Urinary bladder (tissue), 4 donors: ENCODE data around the gene RFX4. TPM values are rescaled to one million over a fixed set of nuclear protein-coding genes. Genes with fewer than 3 reads are reported as not detected.

ENCODE experiments used
- DNase-seq: peaks from one replicate; pipeline ENCODE4 v3.0.0-alpha.2; 2015; ENCODE audit errors: extremely low spot score
- H3K27ac ChIP-seq: one replicate; pipeline ENCODE4 v1.5.1; 2013; ENCODE audit warnings: low read depth, mild to moderate bottlenecking, moderate library complexity
- H3K36me3 ChIP-seq: one replicate; pipeline ENCODE4 v1.6.1; 2013; ENCODE audit warnings: mild to moderate bottlenecking, moderate library complexity; ENCODE audit not compliant: insufficient read depth
- H3K4me1 ChIP-seq: one replicate; pipeline ENCODE4 v1.6.1; 2013; ENCODE audit warnings: mild to moderate bottlenecking, moderate library complexity; ENCODE audit not compliant: insufficient read depth
- H3K4me3 ChIP-seq: one replicate; pipeline ENCODE4 v1.5.1; 2013; ENCODE audit warnings: low read depth, low read length
- WGBS: extraction: QIAGEN DNeasy Blood & Tissue Kit; methylation state at CpG from one replicate; pipeline ENCODE4 v1.1.7; 2013; 5-methylcytosine and 5-hydroxymethylcytosine counted together
- polyA plus RNA-seq: library from polyadenylated mRNA; stranded (reverse); fragments of 200-250 nt; gene quantifications from one replicate; pipeline ENCODE4 v1.2.3, GENCODE V29; 2013
- total RNA-seq: library from RNA; depleted of rRNA; stranded (reverse); fragments of >200 nt; gene quantifications from one replicate; pipeline ENCODE4 v1.2.3, GENCODE V29; 2014
- donor health status: healthy with polysubstance abuse.
- donor health status: healthy.

The RFX4 gene
- total and polyA plus RNA-seq, 2 donors = not detected

GRCh38 chr12:106584104-106585064, 1.6 kb downstream of the RFX4 start:
- no peak for DNase-seq
- no peak overlapping the region for H3K27ac ChIP-seq
- no peaks in the 10 kb centered on the region for H3K4me1 ChIP-seq
- WGBS = 5% methylated on average over 41 of the region's 41 CpGs
- no peak overlapping the region for H3K4me3 ChIP-seq
- H3K36me3 ChIP-seq = no peaks in the 10 kb centered on the region

DNA sequence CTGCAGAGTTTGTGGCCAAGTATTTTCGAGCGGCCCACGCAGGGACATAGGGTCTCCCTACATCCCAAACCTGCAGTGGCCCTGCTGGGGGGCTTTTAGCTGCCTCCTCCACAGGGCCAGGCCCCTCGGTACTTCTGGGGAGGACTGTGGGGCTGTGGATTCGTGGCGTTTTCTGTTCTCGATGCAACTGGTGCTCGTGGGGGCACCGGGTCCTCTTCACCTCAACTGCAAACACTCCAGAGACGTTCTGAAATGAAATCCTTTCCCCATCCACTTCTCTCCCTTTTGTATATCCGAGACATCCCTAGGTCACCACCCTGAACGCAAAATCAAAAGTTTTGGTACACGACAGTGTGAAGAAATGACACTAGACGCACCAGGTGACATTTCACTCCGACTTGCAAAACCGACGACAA, 2.3 kb downstream of the RFX4 start:
- no peak overlapping the region for H3K4me3 ChIP-seq
- H3K27ac ChIP-seq = no peak overlapping the region
- no peaks in the 10 kb centered on the region for H3K36me3 ChIP-seq
- WGBS = 4% methylated on average over 17 of the region's 17 CpGs
- DNase-seq = no peak
- H3K4me1 ChIP-seq = no peaks in the 10 kb centered on the region

- Histone ChIP-seq H3K27ac (no peak overlapping the region), H3K4me1 (no peaks in the 10 kb centered on the region), H3K36me3 (no peaks in the 10 kb centered on the region), H3K4me3 (no peak overlapping the region)
- 2% methylated on average over 63 of the region's 63 CpGs for WGBS
- DNase-seq = no peak
Measured at GRCh38 chr12:106585521-106586277, 2.9 kb downstream of the RFX4 start.

DNA sequence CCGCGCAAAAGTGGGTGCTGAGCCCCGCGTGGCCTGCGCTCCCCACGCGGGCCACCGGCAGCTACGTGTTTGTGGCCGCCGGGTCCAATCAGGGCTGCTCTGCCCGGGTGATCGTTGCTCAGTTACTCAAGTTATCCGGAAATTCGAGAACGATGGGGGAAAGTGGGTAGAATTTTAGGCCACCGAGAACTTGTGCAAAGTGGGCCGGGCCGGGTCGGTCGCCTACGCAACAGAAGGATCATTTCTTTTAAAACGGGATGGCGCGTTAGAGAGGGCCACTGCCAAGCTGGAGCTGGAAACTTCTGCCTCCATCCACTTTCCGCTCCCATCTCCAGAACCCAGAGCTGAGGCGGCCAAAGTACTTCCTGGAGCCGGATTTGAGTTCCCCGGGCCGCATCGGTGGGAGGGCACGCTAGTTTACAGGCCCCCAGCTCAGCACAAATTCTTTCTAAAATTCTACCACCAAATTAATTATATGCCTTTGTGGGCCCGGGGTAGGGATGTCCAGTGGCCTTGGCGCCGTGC, 3.5 kb downstream of the RFX4 start:
- no peak overlapping the region for H3K4me3 ChIP-seq
- no peak for DNase-seq
- WGBS = 2% methylated on average over 35 of the region's 35 CpGs

GRCh38 chr12:106586803-106587684, 4.2 kb downstream of the RFX4 start:
- H3K27ac ChIP-seq = no peak overlapping the region
- 1% methylated on average over 62 of the region's 62 CpGs for WGBS
- H3K4me1 ChIP-seq = no peaks in the 10 kb centered on the region
- DNase-seq = no peak
- no peak overlapping the region for H3K4me3 ChIP-seq
- no peaks in the 10 kb centered on the region for H3K36me3 ChIP-seq

More for the DNA sequence above, 3.5 kb downstream of the RFX4 start:
- Histone ChIP-seq H3K4me1 (no peaks in the 10 kb centered on the region), H3K27ac (no peak overlapping the region), H3K36me3 (no peaks in the 10 kb centered on the region)

- 46% methylated on average over 4 of the region's 4 CpGs for WGBS
- Histone ChIP-seq H3K4me1 (no peaks in the 10 kb centered on the region), H3K36me3 (no peaks in the 10 kb centered on the region), H3K27ac (no peak overlapping the region), H3K4me3 (no peak overlapping the region)
- DNase-seq = no peak
Measured at GRCh38 chr12:106588771-106589170, 6.0 kb downstream of the RFX4 start.

GRCh38 chr12:106590601-106591000, 7.8 kb downstream of the RFX4 start:
- WGBS = 50% methylated on average over 2 of the region's 2 CpGs

GRCh38 chr12:106594447-106594846, 11.6 kb downstream of the RFX4 start:
- Histone ChIP-seq H3K4me3 (no peak overlapping the region), H3K4me1 (no peaks in the 10 kb centered on the region), H3K36me3 (no peaks in the 10 kb centered on the region), H3K27ac (no peak overlapping the region)
- DNase-seq = no peak
- 37% methylated on average over 17 of the region's 17 CpGs for WGBS

More at GRCh38 chr12:106590601-106591000, 7.8 kb downstream of the RFX4 start:
- H3K27ac ChIP-seq = no peak overlapping the region
- no peak overlapping the region for H3K4me3 ChIP-seq
- DNase-seq = no peak
- no peaks in the 10 kb centered on the region for H3K36me3 ChIP-seq
- H3K4me1 ChIP-seq = no peaks in the 10 kb centered on the region

DNA sequence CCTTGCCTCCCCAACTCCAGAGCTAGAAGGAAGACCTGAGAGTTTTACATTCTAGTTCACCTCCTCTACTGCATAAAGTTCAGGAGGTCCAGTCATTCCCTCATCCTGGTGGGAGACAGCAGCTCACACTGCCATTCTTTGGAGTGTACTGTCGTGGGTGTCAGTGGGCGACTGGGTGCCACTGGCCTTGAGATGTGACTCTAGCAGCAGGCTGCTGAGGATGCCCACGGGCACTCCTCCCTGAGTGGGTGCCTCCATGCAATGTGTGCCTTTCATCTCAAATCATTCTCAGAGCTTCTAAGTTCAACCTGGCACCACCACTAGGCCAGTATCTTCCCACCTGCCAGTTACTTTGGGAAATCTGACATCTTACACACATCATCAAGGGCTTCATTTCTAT, 12.5 kb downstream of the RFX4 start:
- 93% methylated on average over 3 of the region's 3 CpGs for WGBS
- no peak for DNase-seq
- no peaks in the 10 kb centered on the region for H3K36me3 ChIP-seq
- no peak overlapping the region for H3K27ac ChIP-seq
- H3K4me1 ChIP-seq = no peaks in the 10 kb centered on the region
- H3K4me3 ChIP-seq = no peak overlapping the region

GRCh38 chr12:106598003-106598402, 15.2 kb downstream of the RFX4 start:
- H3K36me3 ChIP-seq = no peaks in the 10 kb centered on the region
- H3K4me1 ChIP-seq = no peaks in the 10 kb centered on the region
- DNase-seq = no peak
- H3K4me3 ChIP-seq = no peak overlapping the region
- 55% methylated on average over 5 of the region's 5 CpGs for WGBS
- H3K27ac ChIP-seq = no peak overlapping the region

- no peak for DNase-seq
- WGBS = 93% methylated on average over 4 of the region's 4 CpGs
- no peak overlapping the region for H3K27ac ChIP-seq
- H3K36me3 ChIP-seq = no peaks in the 10 kb centered on the region
- H3K4me1 ChIP-seq = no peaks in the 10 kb centered on the region
- H3K4me3 ChIP-seq = no peak overlapping the region
Measured at GRCh38 chr12:106599302-106599701, 16.5 kb downstream of the RFX4 start.

- Histone ChIP-seq H3K36me3 (no peaks in the 10 kb centered on the region), H3K4me1 (no peaks in the 10 kb centered on the region), H3K27ac (no peak overlapping the region), H3K4me3 (no peak overlapping the region)
- WGBS = 83% methylated on average over 5 of the region's 5 CpGs
- DNase-seq = no peak
Measured at GRCh38 chr12:106600503-106600902, 17.7 kb downstream of the RFX4 start.

GRCh38 chr12:106601031-106601430, 18.2 kb downstream of the RFX4 start:
- no peak for DNase-seq

More at GRCh38 chr12:106601031-106601430, 18.2 kb downstream of the RFX4 start:
- H3K4me3 ChIP-seq = no peak overlapping the region
- WGBS = 66% methylated on average over 10 of the region's 10 CpGs
- H3K27ac ChIP-seq = no peak overlapping the region
- no peaks in the 10 kb centered on the region for H3K4me1 ChIP-seq
- no peaks in the 10 kb centered on the region for H3K36me3 ChIP-seq
